GM21381 (cell line): ENCODE data around the gene NAALADL2.

Experiments used
- ATAC-seq: cut with Tn5 transposase; IDR thresholded peaks from one replicate; pipeline ENCODE4 v1.9.1; 2021; ENCODE audit warnings: mild to moderate bottlenecking, moderate library complexity; ENCODE audit not compliant: unreplicated experiment

NAALADL2 gene

GRCh38 chr3:175198991-175199783 lies 340.1 kb downstream of the NAALADL2 start:
- ATAC-seq: no peak

- no peak for ATAC-seq
Measured at GRCh38 chr3:175199961-175200360, 340.8 kb downstream of the NAALADL2 start.

- no peak for ATAC-seq
Measured at GRCh38 chr3:175200391-175201095, 341.4 kb downstream of the NAALADL2 start.

GRCh38 chr3:175207361-175207760 lies 348.2 kb downstream of the NAALADL2 start:
- no peak for ATAC-seq

GRCh38 chr3:175208326-175208725 lies 349.2 kb downstream of the NAALADL2 start:
- ATAC-seq: no peak

GRCh38 chr3:175211466-175211865 lies 352.3 kb downstream of the NAALADL2 start:
- no peak for ATAC-seq

GRCh38 chr3:175212896-175213295 lies 353.8 kb downstream of the NAALADL2 start:
- no peak for ATAC-seq

GRCh38 chr3:175214216-175214615 lies 355.1 kb downstream of the NAALADL2 start:
- no peak for ATAC-seq

- no peak for ATAC-seq
Measured at GRCh38 chr3:175215833-175216232, 356.7 kb downstream of the NAALADL2 start.

GRCh38 chr3:175222356-175222755 lies 363.2 kb downstream of the NAALADL2 start:
- no peak for ATAC-seq

GRCh38 chr3:175224051-175224450 lies 364.9 kb downstream of the NAALADL2 start:
- ATAC-seq: no peak

- ATAC-seq: no peak
Measured at GRCh38 chr3:175226444-175226843, 367.3 kb downstream of the NAALADL2 start.

- no peak for ATAC-seq
Measured at GRCh38 chr3:175227126-175227525, 368.0 kb downstream of the NAALADL2 start.

GRCh38 chr3:175233957-175234940 lies 375.1 kb downstream of the NAALADL2 start:
- no peak for ATAC-seq

GRCh38 chr3:175238801-175239200 lies 379.7 kb downstream of the NAALADL2 start:
- no peak for ATAC-seq

- ATAC-seq: no peak
Measured at GRCh38 chr3:175240921-175241320, 381.8 kb downstream of the NAALADL2 start.

- ATAC-seq: no peak
Measured at GRCh38 chr3:175242243-175242642, 383.1 kb downstream of the NAALADL2 start.

GRCh38 chr3:175246234-175246633 lies 387.1 kb downstream of the NAALADL2 start:
- ATAC-seq: no peak

GRCh38 chr3:175246766-175247165 lies 387.6 kb downstream of the NAALADL2 start:
- ATAC-seq: no peak

- no peak for ATAC-seq
Measured at GRCh38 chr3:175247629-175248028, 388.5 kb downstream of the NAALADL2 start.

- no peak for ATAC-seq
Measured at GRCh38 chr3:175248832-175249231, 389.7 kb downstream of the NAALADL2 start.
